ENCODE data around the gene CARD9. TPM values are rescaled to one million over a fixed set of nuclear protein-coding genes. Genes with fewer than 3 reads are reported as not detected.
A peak's percentile ranks its signal among the peaks of the same experiment; 100 is the strongest.

The CARD9 gene
- polyA plus RNA-seq, 1 of the 3 experiments (the other 2 are of a cell fraction) = 1.1 TPM

DNA sequence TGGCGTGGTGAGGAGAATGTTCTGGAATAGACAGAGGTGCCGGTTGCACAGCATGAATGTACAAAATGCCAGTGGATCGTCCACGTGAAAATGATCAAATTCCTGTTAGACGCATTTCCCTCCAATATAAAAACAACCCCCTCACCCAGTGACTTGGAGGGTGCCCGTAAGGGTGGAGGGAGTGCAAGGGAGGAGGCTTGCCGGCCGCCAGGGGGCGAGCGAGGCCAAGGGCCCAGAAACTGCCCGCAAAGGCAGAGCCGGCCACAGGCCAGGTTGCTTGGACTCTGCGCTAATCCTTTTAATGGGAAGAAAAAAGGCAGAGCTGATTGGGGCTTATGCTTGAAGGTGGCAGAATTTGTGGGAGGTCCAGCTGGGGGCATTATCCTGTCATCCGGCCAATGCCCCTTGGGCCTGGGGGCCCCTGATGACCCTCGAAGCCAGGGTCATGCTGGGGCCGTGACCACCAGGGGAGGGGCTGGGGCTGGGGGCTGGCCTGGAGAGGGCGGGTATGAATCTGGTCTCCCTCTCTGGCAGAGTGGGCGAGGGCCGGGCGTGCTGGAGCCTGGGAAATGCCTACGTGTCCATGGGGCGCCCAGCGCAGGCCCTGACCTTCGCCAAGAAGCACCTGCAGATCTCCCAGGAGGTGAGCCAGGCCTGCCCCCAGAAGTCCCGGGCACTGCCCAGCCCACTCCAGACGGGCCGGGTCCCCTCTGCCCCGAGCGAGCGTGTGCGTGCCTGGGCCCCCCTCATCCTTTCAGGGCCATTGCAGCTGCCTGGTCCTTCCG lies 34.1 kb downstream of the CARD9 start:
- Histone ChIP-seq H3K9me2 (no peaks in the 10 kb centered on the region), H3K4me1 (ENCODE audit: control insufficient read depth in 1 of 2, insufficient read depth in 2 of 2, low read depth in 1 of 2, low read length in 1 of 2) (no peaks in the 10 kb centered on the region; a peak in 1 of 4 replicates), H3K4me2 (no peak overlapping the region), H3K27ac (ENCODE audit: low read depth in 2 of 2, low read length in 1 of 2) (no peak overlapping the region), H3K27me3 (ENCODE audit: insufficient read depth) (no peaks in the 10 kb centered on the region), H3K9me3 (no peaks in the 10 kb centered on the region), H2AFZ (ENCODE audit: low read depth) (no peak overlapping the region), H4K20me1 (ENCODE audit: insufficient read depth) (no peaks in the 10 kb centered on the region), H3K36me3 (replicated peaks in 1 of 2; ENCODE audit: control insufficient read depth in 1 of 2, insufficient read depth in 2 of 2, low read length in 1 of 2) (peaks cover 0 to 60% of the 10 kb centered on the region in 2 experiments), H3K9ac (no peak overlapping the region), H3F3A (replicated peaks; ENCODE audit: insufficient read depth) (no peaks in the 10 kb centered on the region), H3K4me3 (ENCODE audit: low read depth in 2 of 2, low read length in 1 of 2) (peak overlapping the region in 1 of 2 experiments; percentile 29; a peak in 1 of 4 replicates), H3K79me2 (ENCODE audit: insufficient read depth) (no peaks in the 10 kb centered on the region)
- POLR2A ChIA-PET = no interaction called here
- peak; percentile 83 for DNase-seq
- peak; percentile 62 for TF ChIP-seq RAD21 (IDR thresholded peaks at IDR 0.05; ENCODE audit: low read length)
- TF ChIP-seq TCF12 (IDR thresholded peaks at IDR 0.05) = no peak
- TF ChIP-seq SMC3 (IDR thresholded peaks at IDR 0.05; ENCODE audit: low read depth, low read length) = peak; percentile 42
- TF ChIP-seq, protein P1, sequence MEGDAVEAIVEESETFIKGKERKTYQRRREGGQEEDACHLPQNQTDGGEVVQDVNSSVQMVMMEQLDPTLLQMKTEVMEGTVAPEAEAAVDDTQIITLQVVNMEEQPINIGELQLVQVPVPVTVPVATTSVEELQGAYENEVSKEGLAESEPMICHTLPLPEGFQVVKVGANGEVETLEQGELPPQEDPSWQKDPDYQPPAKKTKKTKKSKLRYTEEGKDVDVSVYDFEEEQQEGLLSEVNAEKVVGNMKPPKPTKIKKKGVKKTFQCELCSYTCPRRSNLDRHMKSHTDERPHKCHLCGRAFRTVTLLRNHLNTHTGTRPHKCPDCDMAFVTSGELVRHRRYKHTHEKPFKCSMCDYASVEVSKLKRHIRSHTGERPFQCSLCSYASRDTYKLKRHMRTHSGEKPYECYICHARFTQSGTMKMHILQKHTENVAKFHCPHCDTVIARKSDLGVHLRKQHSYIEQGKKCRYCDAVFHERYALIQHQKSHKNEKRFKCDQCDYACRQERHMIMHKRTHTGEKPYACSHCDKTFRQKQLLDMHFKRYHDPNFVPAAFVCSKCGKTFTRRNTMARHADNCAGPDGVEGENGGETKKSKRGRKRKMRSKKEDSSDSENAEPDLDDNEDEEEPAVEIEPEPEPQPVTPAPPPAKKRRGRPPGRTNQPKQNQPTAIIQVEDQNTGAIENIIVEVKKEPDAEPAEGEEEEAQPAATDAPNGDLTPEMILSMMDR (IDR thresholded peaks at IDR 0.05) = peak; percentile 73
- TF ChIP-seq GATA2 (CRISPR knock-in tag; IDR thresholded peaks at IDR 0.05) = no peak
- CTCF ChIA-PET = interaction anchor here (0.6 to 2.6 kb wide), 8 partner anchors 11 to 62 kb away, joined by 3 to 11 read pairs (median 4); no protein-coding TSS in a partner anchor
- WGBS (ENCODE audit: low lambda C conversion rate) = 82% methylated on average over 16 of the region's 32 CpGs

DNA sequence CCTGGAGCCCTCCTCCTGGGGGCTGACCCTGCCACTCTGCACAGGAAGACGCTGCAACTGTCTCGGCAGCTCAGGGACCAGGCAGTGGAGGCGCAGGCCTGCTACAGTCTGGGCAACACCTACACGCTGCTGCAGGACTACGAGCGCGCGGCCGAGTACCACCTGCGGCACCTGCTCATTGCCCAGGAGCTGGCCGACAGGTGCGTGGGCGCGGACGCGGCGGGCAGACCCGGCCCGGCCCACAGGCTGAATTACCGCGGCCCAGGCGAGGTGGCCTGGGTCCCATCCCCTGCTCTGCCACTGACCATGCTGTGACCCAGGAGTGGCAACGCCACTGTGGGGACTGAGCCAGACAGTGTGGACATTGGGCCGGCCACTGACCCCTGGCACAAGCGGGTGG lies 35.0 kb downstream of the CARD9 start:
- H3K9ac ChIP-seq = no peak overlapping the region
- no peaks in the 10 kb centered on the region for H3K9me2 ChIP-seq
- 100% methylated on average over 7 of the region's 25 CpGs for WGBS (ENCODE audit: low lambda C conversion rate)
- TF ChIP-seq CHD2 (IDR thresholded peaks at IDR 0.05; ENCODE audit: low read length, partially characterized antibody) = no peak
- TF ChIP-seq, protein P2, sequence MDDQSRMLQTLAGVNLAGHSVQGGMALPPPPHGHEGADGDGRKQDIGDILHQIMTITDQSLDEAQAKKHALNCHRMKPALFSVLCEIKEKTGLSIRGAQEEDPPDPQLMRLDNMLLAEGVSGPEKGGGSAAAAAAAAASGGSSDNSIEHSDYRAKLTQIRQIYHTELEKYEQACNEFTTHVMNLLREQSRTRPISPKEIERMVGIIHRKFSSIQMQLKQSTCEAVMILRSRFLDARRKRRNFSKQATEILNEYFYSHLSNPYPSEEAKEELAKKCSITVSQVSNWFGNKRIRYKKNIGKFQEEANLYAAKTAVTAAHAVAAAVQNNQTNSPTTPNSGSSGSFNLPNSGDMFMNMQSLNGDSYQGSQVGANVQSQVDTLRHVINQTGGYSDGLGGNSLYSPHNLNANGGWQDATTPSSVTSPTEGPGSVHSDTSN (IDR thresholded peaks at IDR 0.05) = no peak
- ChIA-PET CTCF (interaction anchor here (0.9 to 2.6 kb wide), 5 partner anchors 8 to 63 kb away, joined by 3 to 11 read pairs (median 7); no protein-coding TSS in a partner anchor), POLR2A (no interaction called here)
- no peaks in the 10 kb centered on the region; a peak in 1 of 4 replicates for H3K4me1 ChIP-seq (ENCODE audit: control insufficient read depth in 1 of 2, insufficient read depth in 2 of 2, low read depth in 1 of 2, low read length in 1 of 2)
- H3K4me2 ChIP-seq = no peak overlapping the region
- H3K27ac ChIP-seq (ENCODE audit: low read depth in 2 of 2, low read length in 1 of 2) = no peak overlapping the region
- DNase-seq = no peak
- H4K20me1 ChIP-seq (ENCODE audit: insufficient read depth) = peaks cover 2% of the 10 kb centered on the region; the same call in 1 of the 2 replicates
- no peaks in the 10 kb centered on the region for H3F3A ChIP-seq (replicated peaks; ENCODE audit: insufficient read depth)
- H3K27me3 ChIP-seq (ENCODE audit: insufficient read depth) = no peaks in the 10 kb centered on the region
- H3K9me3 ChIP-seq = no peaks in the 10 kb centered on the region
- no peak overlapping the region for H2AFZ ChIP-seq (ENCODE audit: low read depth)
- H3K36me3 ChIP-seq (replicated peaks in 1 of 2; ENCODE audit: control insufficient read depth in 1 of 2, insufficient read depth in 2 of 2, low read length in 1 of 2) = peaks cover 0 to 57% of the 10 kb centered on the region in 2 experiments
- H3K4me3 ChIP-seq (ENCODE audit: low read depth in 2 of 2, low read length in 1 of 2) = no peak overlapping the region
- no peaks in the 10 kb centered on the region for H3K79me2 ChIP-seq (ENCODE audit: insufficient read depth)

Data from SK-N-SH (cell line).